H9 (cell line): ENCODE results near the gene HES6. TPM values are rescaled to one million over a fixed set of nuclear protein-coding genes. Genes with fewer than 3 reads are reported as not detected.

Source experiments
- DNase-seq: peaks from one replicate; pipeline ENCODE4 v3.0.0-alpha.2; 2017
- H2AFZ ChIP-seq: one replicate; pipeline ENCODE4 v1.6.1; 2013; ENCODE audit warnings: mild to moderate bottlenecking, low read length, control low read depth, moderate library complexity
- H2AK5ac ChIP-seq: 2 replicates; pipeline ENCODE4 v1.6.1; 2013; ENCODE audit warnings: low read length, control low read depth, mixed read lengths; ENCODE audit not compliant: insufficient read length
- H2BK120ac ChIP-seq: one replicate; pipeline ENCODE4 v1.6.1; 2013; ENCODE audit warnings: low read depth, mild to moderate bottlenecking, low read length, control low read depth, inconsistent platforms; ENCODE audit not compliant: poor library complexity, severe bottlenecking
- H2BK12ac ChIP-seq: 2 replicates; pipeline ENCODE4 v1.6.1; 2013; ENCODE audit warnings: low read length, control low read depth, mixed read lengths, low read depth; ENCODE audit not compliant: insufficient read length
- H2BK15ac ChIP-seq: 2 replicates; pipeline ENCODE4 v1.6.1; 2013; ENCODE audit warnings: low read depth, low read length, control low read depth
- H2BK20ac ChIP-seq: one replicate; pipeline ENCODE4 v1.6.1; 2013; ENCODE audit warnings: low read depth, mild to moderate bottlenecking, low read length, control low read depth, inconsistent platforms; ENCODE audit not compliant: poor library complexity, severe bottlenecking
- H2BK5ac ChIP-seq: 2 replicates; pipeline ENCODE4 v1.6.1; 2013; ENCODE audit warnings: low read length, control low read depth, mixed read lengths; ENCODE audit not compliant: insufficient read length
- H3K14ac ChIP-seq: 2 replicates; pipeline ENCODE4 v1.6.1; 2013; ENCODE audit warnings: low read length, control low read depth; ENCODE audit not compliant: insufficient read depth
- H3K18ac ChIP-seq: 2 replicates; pipeline ENCODE4 v1.6.1; 2013; ENCODE audit warnings: low read depth, mild to moderate bottlenecking, mixed read lengths, low read length, control low read depth; ENCODE audit not compliant: insufficient read length
- H3K23ac ChIP-seq: 2 replicates; pipeline ENCODE4 v1.6.1; 2013; ENCODE audit warnings: low read length, control low read depth, mixed read lengths, low read depth; ENCODE audit not compliant: insufficient read length
- H3K23me2 ChIP-seq: 2 replicates; pipeline ENCODE4 v1.6.1; 2013; ENCODE audit warnings: low read depth, mild to moderate bottlenecking, mixed read lengths, low read length, control low read depth; ENCODE audit not compliant: insufficient read length, poor library complexity, severe bottlenecking
- H3K27ac ChIP-seq: 2 replicates; pipeline ENCODE4 v1.5.1; 2013; ENCODE audit warnings: low read length, control low read depth, mixed read lengths, low read depth; ENCODE audit not compliant: insufficient read length
- H3K27me3 ChIP-seq: 2 replicates; pipeline ENCODE4 v1.6.1; 2013; ENCODE audit warnings: low read length, control low read depth, inconsistent platforms; ENCODE audit not compliant: insufficient read depth
- H3K4ac ChIP-seq: 2 replicates; pipeline ENCODE4 v1.6.1; 2013; ENCODE audit warnings: low read depth, mild to moderate bottlenecking, control low read depth, inconsistent platforms, low read length, moderate library complexity
- H3K4me1 ChIP-seq: 2 replicates; pipeline ENCODE4 v1.6.1; 2013; ENCODE audit warnings: low read length, control low read depth, inconsistent platforms; ENCODE audit not compliant: insufficient read depth
- H3K4me2 ChIP-seq: 2 replicates; pipeline ENCODE4 v1.6.1; 2013; ENCODE audit warnings: low read length, control low read depth, mixed read lengths; ENCODE audit not compliant: insufficient read length, insufficient read depth
- H3K56ac ChIP-seq: 2 replicates; pipeline ENCODE4 v1.6.1; 2013; ENCODE audit warnings: low read depth, mild to moderate bottlenecking, mixed read lengths, low read length, control low read depth; ENCODE audit not compliant: insufficient read length
- H3K79me1 ChIP-seq: 2 replicates; pipeline ENCODE4 v1.6.1; 2013; ENCODE audit warnings: low read depth, mild to moderate bottlenecking, moderate library complexity, low read length, control low read depth, inconsistent platforms; ENCODE audit not compliant: insufficient read depth, poor library complexity, severe bottlenecking
- H3K79me2 ChIP-seq: 2 replicates; pipeline ENCODE4 v1.6.1; 2013; ENCODE audit warnings: low read length, control low read depth, inconsistent platforms; ENCODE audit not compliant: insufficient read depth
- H3K9ac ChIP-seq: 2 replicates; pipeline ENCODE4 v1.6.1; 2013; ENCODE audit warnings: low read length, control low read depth, mixed read lengths; ENCODE audit not compliant: insufficient read length; ENCODE audit errors: extremely low read depth
- H3K9me3 ChIP-seq: one replicate; pipeline ENCODE4 v1.6.1; 2013; ENCODE audit warnings: low read depth, low read length, inconsistent platforms; ENCODE audit not compliant: control insufficient read depth
- H3T11ph ChIP-seq: one replicate; pipeline ENCODE4 v1.6.1; 2013; ENCODE audit warnings: mild to moderate bottlenecking, low read length, control low read depth, inconsistent platforms
- H4K20me1 ChIP-seq: one replicate; pipeline ENCODE4 v1.6.1; 2013; ENCODE audit not compliant: control insufficient read depth, insufficient read length, insufficient read depth
- H4K5ac ChIP-seq: 2 replicates; pipeline ENCODE4 v1.6.1; 2013; ENCODE audit warnings: low read depth, mild to moderate bottlenecking, mixed read lengths, low read length, control low read depth; ENCODE audit not compliant: insufficient read length
- H4K8ac ChIP-seq: replicated peaks from 2 replicates; pipeline ENCODE4 v1.6.1; 2013; ENCODE audit warnings: low read length, control low read depth, mixed read lengths, low read depth; ENCODE audit not compliant: insufficient read length
- H4K91ac ChIP-seq: 2 replicates; pipeline ENCODE4 v1.6.1; 2013; ENCODE audit warnings: low read depth, mild to moderate bottlenecking, moderate library complexity, mixed read lengths, low read length, control low read depth; ENCODE audit not compliant: insufficient read length
- H3K27ac Mint-ChIP-seq, 3 experiments: 2 replicates in 2 of 3; 3 replicates in 1 of 3; pipeline ENCODE4 v1.8.0; 2020 to 2021; ENCODE audit warnings: mixed read lengths in 3 of 3, mild to moderate bottlenecking in 1 of 3, moderate library complexity in 1 of 3
- H3K27me3 Mint-ChIP-seq: 2 replicates; pipeline ENCODE4 v1.8.0; 2021; ENCODE audit warnings: low read depth, mild to moderate bottlenecking, moderate library complexity, mixed read lengths
- H3K36me3 Mint-ChIP-seq, 3 experiments: 2 replicates in 2 of 3; 3 replicates in 1 of 3; pipeline ENCODE4 v1.8.0; 2020 to 2021; ENCODE audit warnings: low read depth in 3 of 3, mixed read lengths in 3 of 3; ENCODE audit not compliant: insufficient read depth in 1 of 3
- H3K4me1 Mint-ChIP-seq, 2 experiments: 2 replicates each; pipeline ENCODE4 v1.8.0; 2020; ENCODE audit warnings: mixed read lengths in 2 of 2
- H3K4me3 Mint-ChIP-seq, 2 experiments: 2 replicates in 1 of 2; 3 replicates in 1 of 2; pipeline ENCODE4 v1.8.0; 2020 to 2021; ENCODE audit warnings: mild to moderate bottlenecking in 2 of 2, mixed read lengths in 2 of 2, moderate library complexity in 1 of 2
- H3K9me3 Mint-ChIP-seq, 2 experiments: 2 replicates in 1 of 2; 3 replicates in 1 of 2; pipeline ENCODE4 v1.8.0; 2020; ENCODE audit warnings: mild to moderate bottlenecking in 2 of 2, mixed read lengths in 2 of 2, moderate library complexity in 1 of 2
- WGBS: extraction: QIAGEN DNeasy Blood & Tissue Kit; methylation state at CpG from one replicate; pipeline ENCODE4 v1.1.7; 2013; ENCODE audit warnings: missing lambda C conversion rate, low lambda C conversion rate, mixed read lengths; ENCODE audit not compliant: insufficient read length; ENCODE audit errors: extremely low coverage; 5-methylcytosine and 5-hydroxymethylcytosine counted together
- total RNA-seq: library from RNA; stranded (reverse); gene quantifications from 2 replicates; pipeline ENCODE4 v1.2.1, GENCODE V29; 2021
- TF ChIP-seq, protein P1 (sequence below): fragments of 200-600 bp; sonication (generic); conservative IDR thresholded peaks from 3 replicates; pipeline ENCODE4 v1.8.0; 2021; ENCODE audit warnings: antibody characterized with exemption, mild to moderate bottlenecking

Gene HES6
- total RNA-seq, 1 experiment from 2014 or later = 27.1 TPM

DNA sequence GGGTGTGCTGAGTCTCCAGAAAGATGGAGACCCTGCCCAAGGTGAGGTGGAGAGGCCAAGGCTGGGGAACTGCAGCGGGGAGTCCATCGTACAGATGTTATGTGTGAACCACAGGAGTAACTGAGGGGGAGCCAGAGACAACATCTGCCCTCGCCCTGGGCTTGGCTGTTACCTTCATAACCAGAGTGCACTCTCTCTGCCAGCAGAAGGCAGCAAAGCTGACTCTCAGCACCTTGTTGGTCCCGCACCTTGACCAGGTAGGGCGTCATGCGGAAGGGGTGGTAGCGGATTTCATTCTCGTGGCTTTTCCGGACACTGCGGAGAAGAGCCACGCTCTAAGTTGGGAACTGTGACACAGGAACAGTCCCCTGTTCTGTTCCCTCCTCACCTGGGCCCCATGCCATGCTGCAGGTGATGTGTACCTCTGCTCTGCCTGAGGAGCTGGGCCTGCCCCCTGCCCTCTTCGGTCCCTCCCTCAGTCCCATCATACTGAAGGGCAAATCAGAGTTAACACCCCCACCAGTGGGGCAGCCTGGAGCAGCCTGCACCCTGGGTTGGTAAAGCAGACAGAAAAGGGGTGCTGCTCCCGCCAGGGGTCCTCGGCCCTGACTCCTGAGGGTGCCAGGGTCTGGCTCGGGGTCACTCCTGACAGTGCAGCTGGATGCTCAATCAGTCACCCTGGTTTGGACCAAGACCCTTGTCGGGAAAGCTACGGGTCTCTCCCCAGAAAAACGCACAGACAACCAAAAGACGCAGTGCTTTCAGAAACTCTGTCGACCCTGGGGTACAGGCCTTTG is 28.2 kb upstream of the HES6 start:
- no peak overlapping the region for H3K4me3 Mint-ChIP-seq
- Histone ChIP-seq H2BK15ac (no peak overlapping the region), H3K14ac (no peak overlapping the region), H3K23me2 (no peaks in the 10 kb centered on the region), H3K23ac (no peak overlapping the region), H2BK20ac (peak overlapping the region; percentile 29), H3K4ac (no peak overlapping the region), H4K20me1 (no peaks in the 10 kb centered on the region), H3K79me1 (no peaks in the 10 kb centered on the region), H2BK120ac (no peak overlapping the region), H3K9me3 (no peaks in the 10 kb centered on the region), H2AFZ (no peak overlapping the region), H4K91ac (no peak overlapping the region), H4K8ac (no peak overlapping the region), H2BK12ac (no peak overlapping the region), H4K5ac (no peak overlapping the region), H2BK5ac (no peak overlapping the region), H3K79me2 (no peaks in the 10 kb centered on the region), H3K56ac (no peak overlapping the region), H2AK5ac (no peak overlapping the region), H3K9ac (no peak overlapping the region), H3K27me3 (no peaks in the 10 kb centered on the region), H3K4me2 (no peak overlapping the region), H3T11ph (no peak overlapping the region), H3K27ac (no peak overlapping the region), H3K18ac (no peak overlapping the region), H3K4me1 (no peaks in the 10 kb centered on the region)
- no CpG with 5 or more reads among the region's 20 CpGs for WGBS
- H3K27ac Mint-ChIP-seq = peak overlapping the region in 1 of 3 experiments; percentile 84; a peak in 1 of 7 replicates
- no peaks in the 10 kb centered on the region for H3K27me3 Mint-ChIP-seq
- TF ChIP-seq, protein P1, sequence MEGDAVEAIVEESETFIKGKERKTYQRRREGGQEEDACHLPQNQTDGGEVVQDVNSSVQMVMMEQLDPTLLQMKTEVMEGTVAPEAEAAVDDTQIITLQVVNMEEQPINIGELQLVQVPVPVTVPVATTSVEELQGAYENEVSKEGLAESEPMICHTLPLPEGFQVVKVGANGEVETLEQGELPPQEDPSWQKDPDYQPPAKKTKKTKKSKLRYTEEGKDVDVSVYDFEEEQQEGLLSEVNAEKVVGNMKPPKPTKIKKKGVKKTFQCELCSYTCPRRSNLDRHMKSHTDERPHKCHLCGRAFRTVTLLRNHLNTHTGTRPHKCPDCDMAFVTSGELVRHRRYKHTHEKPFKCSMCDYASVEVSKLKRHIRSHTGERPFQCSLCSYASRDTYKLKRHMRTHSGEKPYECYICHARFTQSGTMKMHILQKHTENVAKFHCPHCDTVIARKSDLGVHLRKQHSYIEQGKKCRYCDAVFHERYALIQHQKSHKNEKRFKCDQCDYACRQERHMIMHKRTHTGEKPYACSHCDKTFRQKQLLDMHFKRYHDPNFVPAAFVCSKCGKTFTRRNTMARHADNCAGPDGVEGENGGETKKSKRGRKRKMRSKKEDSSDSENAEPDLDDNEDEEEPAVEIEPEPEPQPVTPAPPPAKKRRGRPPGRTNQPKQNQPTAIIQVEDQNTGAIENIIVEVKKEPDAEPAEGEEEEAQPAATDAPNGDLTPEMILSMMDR = peak; percentile 23; the same call in 2 of the 3 replicates
- H3K4me1 Mint-ChIP-seq = peaks cover 3 to 4% of the 10 kb centered on the region in 2 experiments
- peak; percentile 48 for DNase-seq
- H3K36me3 Mint-ChIP-seq = peaks cover 1 to 22% (median 11%) of the 10 kb centered on the region in 3 experiments; a peak in 5 of 7 replicates
- H3K9me3 Mint-ChIP-seq = no peaks in the 10 kb centered on the region
